ENCODE measurements around the gene BCAP29.
A peak's percentile ranks its signal among the peaks of the same experiment; 100 is the strongest.
"Not testable (repeated sequence)": the region's sequence is repeated elsewhere in the genome, so short reads cannot be mapped to it uniquely, and the experiment has no call there.

BCAP29 gene

DNA sequence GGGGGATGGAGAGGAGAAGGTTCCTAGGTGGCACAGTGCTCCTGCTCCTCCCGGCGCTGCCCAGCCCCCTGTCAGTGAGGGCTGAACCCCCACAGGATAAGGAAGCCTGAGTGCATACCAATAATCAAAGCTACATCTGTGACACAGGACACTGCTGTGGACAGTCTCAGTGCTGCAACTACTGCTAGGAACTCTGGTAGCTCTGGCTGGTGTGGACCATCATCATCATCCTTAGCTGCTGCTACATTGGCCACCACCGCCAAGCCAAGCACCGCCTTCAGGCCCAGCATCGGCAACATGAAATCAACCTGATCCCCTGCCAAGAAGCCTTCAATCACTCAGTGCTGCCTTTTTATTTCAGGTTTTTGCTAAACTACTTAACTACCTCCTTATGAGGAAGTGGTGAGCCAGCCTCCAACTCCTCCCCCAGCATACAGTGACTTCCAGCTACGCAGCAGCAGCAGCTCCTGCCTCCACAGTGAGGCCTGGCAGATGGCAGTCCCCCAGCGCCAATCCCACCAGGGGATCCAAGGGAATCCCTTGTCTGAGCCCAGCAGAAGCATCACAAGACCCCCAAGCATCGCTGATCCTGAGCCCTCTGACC is 48.5 kb downstream of the BCAP29 start:
- TF ChIP-seq, protein P1, sequence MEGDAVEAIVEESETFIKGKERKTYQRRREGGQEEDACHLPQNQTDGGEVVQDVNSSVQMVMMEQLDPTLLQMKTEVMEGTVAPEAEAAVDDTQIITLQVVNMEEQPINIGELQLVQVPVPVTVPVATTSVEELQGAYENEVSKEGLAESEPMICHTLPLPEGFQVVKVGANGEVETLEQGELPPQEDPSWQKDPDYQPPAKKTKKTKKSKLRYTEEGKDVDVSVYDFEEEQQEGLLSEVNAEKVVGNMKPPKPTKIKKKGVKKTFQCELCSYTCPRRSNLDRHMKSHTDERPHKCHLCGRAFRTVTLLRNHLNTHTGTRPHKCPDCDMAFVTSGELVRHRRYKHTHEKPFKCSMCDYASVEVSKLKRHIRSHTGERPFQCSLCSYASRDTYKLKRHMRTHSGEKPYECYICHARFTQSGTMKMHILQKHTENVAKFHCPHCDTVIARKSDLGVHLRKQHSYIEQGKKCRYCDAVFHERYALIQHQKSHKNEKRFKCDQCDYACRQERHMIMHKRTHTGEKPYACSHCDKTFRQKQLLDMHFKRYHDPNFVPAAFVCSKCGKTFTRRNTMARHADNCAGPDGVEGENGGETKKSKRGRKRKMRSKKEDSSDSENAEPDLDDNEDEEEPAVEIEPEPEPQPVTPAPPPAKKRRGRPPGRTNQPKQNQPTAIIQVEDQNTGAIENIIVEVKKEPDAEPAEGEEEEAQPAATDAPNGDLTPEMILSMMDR (IDR thresholded peaks at IDR 0.05; ENCODE audit: control extremely low read depth, extremely low read depth, low read depth, missing control alignments), result no peak
- ChIA-PET CTCF (no interaction called here), POLR2A (no interaction called here)
- no peak for DNase-seq (ENCODE audit: extremely low spot score)

DNA sequence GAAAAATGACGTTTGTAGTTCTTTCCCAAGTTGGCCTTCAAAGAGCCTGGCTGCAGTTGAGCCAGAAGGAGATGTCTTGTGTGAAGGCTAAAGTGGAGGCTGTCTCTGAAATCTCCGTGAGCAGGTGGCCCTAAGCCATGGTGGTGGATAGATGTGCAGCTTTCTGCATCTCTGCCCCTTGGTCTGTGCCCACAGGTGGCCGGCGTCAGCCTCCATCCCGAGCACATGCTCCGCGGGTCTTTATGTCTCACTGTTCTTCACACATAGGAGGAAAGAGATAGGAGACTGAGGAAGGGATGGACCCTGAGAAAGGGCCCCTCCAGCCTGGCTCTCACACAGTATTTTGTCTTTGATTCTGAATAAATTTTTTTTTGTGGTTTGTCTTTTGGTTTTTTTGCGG is 50.3 kb downstream of the BCAP29 start:
- CTCF ChIA-PET, result no interaction called here
- DNase-seq (ENCODE audit: extremely low spot score), result no peak
- TF ChIP-seq, protein P1 (IDR thresholded peaks at IDR 0.05; ENCODE audit: control extremely low read depth, extremely low read depth, low read depth, missing control alignments), result no peak
- POLR2A ChIA-PET, result no interaction called here

DNA sequence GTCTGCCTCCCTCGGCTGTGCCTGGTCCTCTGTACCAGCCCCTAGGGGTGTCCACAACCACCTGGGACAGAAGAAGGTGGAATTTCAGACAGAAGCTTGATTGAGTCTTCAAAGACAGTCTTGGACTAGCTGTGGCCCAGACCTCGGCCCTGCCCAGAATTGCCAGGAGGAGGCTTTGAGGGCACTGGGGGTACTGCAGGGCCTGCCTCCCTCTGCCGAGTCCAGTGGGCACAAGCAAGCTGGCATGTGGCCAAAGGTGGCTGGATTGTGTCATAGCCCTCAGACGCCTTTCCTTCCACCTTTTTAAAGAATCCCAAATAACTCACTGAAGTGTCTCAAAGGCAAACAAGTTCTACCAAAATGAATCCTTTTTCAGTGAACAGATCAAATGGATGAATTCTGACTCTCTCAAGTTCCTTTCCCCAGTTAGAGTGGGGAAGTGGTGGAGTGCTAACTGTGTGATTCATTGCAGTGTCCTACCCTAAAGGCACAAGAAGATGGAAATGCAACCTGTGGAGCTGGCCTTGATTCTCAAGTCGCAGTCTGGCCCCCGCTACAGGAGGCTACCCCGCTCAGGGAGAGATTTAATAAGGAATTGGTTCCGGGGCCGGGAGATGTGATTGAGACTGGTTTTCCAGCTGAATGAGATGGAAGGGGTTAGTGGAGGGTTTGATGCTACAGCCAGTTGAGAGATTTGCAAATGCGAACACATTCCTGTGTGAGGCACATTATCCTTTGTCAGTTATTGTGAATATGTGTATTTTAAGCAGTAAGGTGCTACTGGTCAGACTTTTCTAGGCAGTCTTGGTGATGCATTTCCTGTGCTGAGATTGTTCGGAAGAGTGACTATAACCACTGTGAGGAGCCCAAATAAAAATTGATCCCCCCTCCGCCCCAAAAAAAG is 51.8 kb downstream of the BCAP29 start:
- POLR2A ChIA-PET, result no interaction called here
- TF ChIP-seq, protein P1 (IDR thresholded peaks at IDR 0.05; ENCODE audit: control extremely low read depth, extremely low read depth, low read depth, missing control alignments), result no peak
- DNase-seq (ENCODE audit: extremely low spot score), result no peak
- CTCF ChIA-PET, result interaction anchor here (1.5 kb wide), 1 partner anchor 10 kb away, joined by 4 read pairs; no protein-coding TSS in a partner anchor

DNA sequence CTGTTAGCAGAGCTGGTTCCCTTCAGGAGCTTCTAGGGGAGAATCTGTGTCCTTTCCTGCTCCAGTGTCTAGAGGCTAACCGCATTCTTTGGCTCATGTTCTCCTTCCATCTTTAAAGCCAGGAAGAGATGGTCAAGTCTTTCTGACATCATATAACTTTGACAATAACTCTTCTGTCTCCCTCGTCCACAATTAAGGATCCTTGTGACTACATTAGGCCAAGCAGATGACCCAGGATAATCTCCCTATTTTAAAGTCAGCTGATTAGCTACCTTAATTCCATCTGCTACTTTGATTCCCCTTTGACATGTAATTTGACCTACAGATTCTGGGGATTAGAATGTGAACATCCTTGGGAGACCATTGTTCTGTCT is 52.4 kb downstream of the BCAP29 start:
- DNase-seq (ENCODE audit: extremely low spot score), result no peak
- CTCF ChIA-PET, result interaction anchor here (1.5 kb wide), 1 partner anchor 9 kb away, joined by 4 read pairs; no protein-coding TSS in a partner anchor
- POLR2A ChIA-PET, result no interaction called here
- TF ChIP-seq, protein P1 (IDR thresholded peaks at IDR 0.05; ENCODE audit: control extremely low read depth, extremely low read depth, low read depth, missing control alignments), result no peak

DNA sequence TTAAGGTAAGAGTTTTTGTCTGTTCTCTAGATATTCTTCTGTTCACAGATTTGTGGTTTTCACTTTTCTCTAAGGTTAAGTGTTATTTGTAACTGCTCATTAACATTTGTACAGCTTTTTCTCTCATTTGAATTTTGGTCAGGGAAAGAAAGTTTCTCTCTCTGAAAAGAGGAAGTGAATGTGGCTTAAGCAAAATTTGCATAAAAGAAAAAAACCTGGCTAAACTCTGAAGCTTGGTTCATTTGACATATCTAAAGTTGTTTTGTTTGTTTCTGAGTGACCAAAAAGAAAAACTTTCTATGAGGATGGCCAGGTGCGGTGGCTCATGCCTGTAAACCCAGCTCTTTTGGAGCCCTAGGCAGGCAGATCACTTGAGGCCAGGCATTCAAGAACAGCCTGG is 58.5 kb downstream of the BCAP29 start:
- POLR2A ChIA-PET, result no interaction called here
- CTCF ChIA-PET, result interaction anchor here (1.0 kb wide), 1 partner anchor 50 kb away, joined by 3 read pairs; no protein-coding TSS in a partner anchor
- DNase-seq (ENCODE audit: extremely low spot score), result peak; percentile 43
- TF ChIP-seq, protein P1 (IDR thresholded peaks at IDR 0.05; ENCODE audit: control extremely low read depth, extremely low read depth, low read depth, missing control alignments), result no peak

DNA sequence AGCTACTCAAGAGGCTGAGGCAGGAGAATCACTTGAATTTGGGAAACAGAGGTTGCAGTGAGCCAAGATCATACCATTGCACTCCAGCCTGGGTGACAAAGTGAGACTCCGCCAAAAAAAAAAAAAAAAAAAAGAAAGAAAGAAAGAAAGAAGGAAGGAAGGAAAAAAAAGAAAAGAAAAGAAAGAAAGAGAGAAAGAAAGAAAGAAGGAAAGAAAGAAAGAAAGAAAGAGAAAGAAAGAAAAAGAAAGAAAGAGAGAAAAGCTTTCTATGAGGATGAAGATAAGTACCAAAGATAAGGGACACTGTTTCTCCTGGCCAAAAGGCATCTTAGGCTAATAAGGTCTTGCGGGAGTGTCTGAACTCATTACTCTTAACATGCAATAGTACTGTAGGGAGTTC is 59.0 kb downstream of the BCAP29 start:
- CTCF ChIA-PET, result interaction anchor here (1.0 to 1.2 kb wide), 2 partner anchors 50 to 57 kb away, joined by 3 read pairs; no protein-coding TSS in a partner anchor
- POLR2A ChIA-PET; DNase-seq (ENCODE audit: extremely low spot score): not testable (repeated sequence)

DNA sequence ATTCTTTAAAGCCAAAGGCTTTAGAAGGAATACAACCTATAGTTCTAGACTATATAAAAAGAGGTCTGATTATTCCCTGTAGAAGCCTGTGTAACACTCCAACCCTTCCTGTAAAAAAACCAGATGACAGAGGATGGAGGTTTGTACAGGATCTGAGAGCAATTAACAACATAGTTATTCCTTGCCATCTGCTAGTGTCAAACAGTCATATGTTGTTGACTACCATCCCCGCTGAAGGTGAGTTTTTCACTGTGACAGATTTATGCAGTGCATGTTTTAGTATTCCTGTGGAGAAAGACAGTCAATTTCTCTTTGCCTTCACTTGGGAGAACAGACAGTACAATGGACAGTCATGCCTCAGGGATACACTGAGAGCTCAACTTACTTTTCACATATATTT is 61.6 kb downstream of the BCAP29 start:
- TF ChIP-seq, protein P1 (IDR thresholded peaks at IDR 0.05; ENCODE audit: control extremely low read depth, extremely low read depth, low read depth, missing control alignments), result no peak
- POLR2A ChIA-PET, result no interaction called here
- CTCF ChIA-PET, result interaction anchor here (1.2 kb wide), 1 partner anchor 10 kb away, joined by 4 read pairs; no protein-coding TSS in a partner anchor
- no peak for DNase-seq (ENCODE audit: extremely low spot score)

Measured in GM10248 (cell line).